Measurements from ENCODE around the gene METTL6.
"Not testable (repeated sequence)": the region's sequence is repeated elsewhere in the genome, so short reads cannot be mapped to it uniquely, and the experiment has no call there.

DNA sequence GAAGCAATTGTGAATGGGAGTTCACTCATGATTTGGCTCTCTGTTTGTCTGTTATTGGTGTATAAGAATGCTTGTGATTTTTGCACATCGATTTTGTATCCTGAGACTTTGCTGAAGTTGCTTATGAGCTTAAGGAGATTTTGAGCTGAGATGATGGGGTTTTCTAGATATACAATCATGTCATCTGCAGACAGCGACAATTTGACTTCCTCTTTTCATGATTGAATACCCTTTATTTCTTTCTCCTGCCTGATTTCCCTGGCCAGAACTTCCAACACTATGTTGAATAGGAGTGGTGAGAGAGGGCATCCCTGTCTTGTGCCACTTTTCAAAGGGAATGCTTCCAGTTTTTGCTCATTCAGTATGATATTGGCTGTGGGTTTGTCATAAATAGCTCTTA lies 34.1 kb downstream of the METTL6 start:
- TF ChIP-seq, protein P1, sequence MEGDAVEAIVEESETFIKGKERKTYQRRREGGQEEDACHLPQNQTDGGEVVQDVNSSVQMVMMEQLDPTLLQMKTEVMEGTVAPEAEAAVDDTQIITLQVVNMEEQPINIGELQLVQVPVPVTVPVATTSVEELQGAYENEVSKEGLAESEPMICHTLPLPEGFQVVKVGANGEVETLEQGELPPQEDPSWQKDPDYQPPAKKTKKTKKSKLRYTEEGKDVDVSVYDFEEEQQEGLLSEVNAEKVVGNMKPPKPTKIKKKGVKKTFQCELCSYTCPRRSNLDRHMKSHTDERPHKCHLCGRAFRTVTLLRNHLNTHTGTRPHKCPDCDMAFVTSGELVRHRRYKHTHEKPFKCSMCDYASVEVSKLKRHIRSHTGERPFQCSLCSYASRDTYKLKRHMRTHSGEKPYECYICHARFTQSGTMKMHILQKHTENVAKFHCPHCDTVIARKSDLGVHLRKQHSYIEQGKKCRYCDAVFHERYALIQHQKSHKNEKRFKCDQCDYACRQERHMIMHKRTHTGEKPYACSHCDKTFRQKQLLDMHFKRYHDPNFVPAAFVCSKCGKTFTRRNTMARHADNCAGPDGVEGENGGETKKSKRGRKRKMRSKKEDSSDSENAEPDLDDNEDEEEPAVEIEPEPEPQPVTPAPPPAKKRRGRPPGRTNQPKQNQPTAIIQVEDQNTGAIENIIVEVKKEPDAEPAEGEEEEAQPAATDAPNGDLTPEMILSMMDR (conservative IDR thresholded peaks at IDR 0.05; ENCODE audit: low read depth, low read length) = not testable (repeated sequence)
- TF ChIP-seq EZH2 (IDR thresholded peaks at IDR 0.05; ENCODE audit: borderline replicate concordance, low read depth, low read length, poor library complexity, severe bottlenecking) = not testable (repeated sequence)

All from A673 (cell line).